SK-N-SH (cell line): ENCODE measurements around the gene KIFAP3. TPM values are rescaled to one million over a fixed set of nuclear protein-coding genes. Genes with fewer than 3 reads are reported as not detected.

ENCODE experiments used
- CTCF ChIA-PET: fragments of 300-600, 350-600 bp; formaldehyde crosslinking; extraction: SDS; loops from one replicate; lab custom pipeline; 2021; lab: Yijun Ruan, JAX
- POLR2A ChIA-PET: fragments of 350-600 bp; sonication (Branson Sonifier 250); formaldehyde crosslinking; extraction: SDS; loops from one replicate; lab custom pipeline; 2020; ENCODE audit warnings: antibody characterized with exemption, inconsistent platforms; lab: Yijun Ruan, JAX
- DNase-seq: peaks from one replicate; pipeline ENCODE4 v3.0.0; 2012
- H2AFZ ChIP-seq: fragments of 200-600 bp; sonication (generic); 2 replicates; pipeline ENCODE4 v1.8.1; 2016; ENCODE audit warnings: antibody characterized with exemption, mild to moderate bottlenecking, low read depth
- H3F3A ChIP-seq: fragments of 200-600 bp; sonication (generic); replicated peaks from 2 replicates; pipeline ENCODE3; 2016; ENCODE audit warnings: antibody characterized with exemption, mild to moderate bottlenecking; ENCODE audit not compliant: insufficient read depth
- H3K27ac ChIP-seq, 2 experiments: fragments of 200-500 bp in 1 of 2; fragments of 200-600 bp in 1 of 2; sonication (Bioruptor generic) in 1 of 2; sonication (generic), shearing (Covaris generic) in 1 of 2; 2 replicates each; pipeline versions ENCODE4 v1.5.1 to v1.6.1; 2014 to 2016; ENCODE audit warnings: low read depth in 2 of 2, inconsistent platforms in 1 of 2, low read length in 1 of 2, mild to moderate bottlenecking in 1 of 2, mixed read lengths in 1 of 2
- H3K27me3 ChIP-seq: fragments of 200-600 bp; sonication (generic), shearing (Covaris generic); 2 replicates; pipeline ENCODE4 v1.6.1; 2016; ENCODE audit warnings: mixed run types; ENCODE audit not compliant: insufficient read depth
- H3K36me3 ChIP-seq, 2 experiments: fragments of 200-500 bp in 1 of 2; fragments of 200-600 bp in 1 of 2; sonication (Bioruptor generic) in 1 of 2; sonication (generic) in 1 of 2; replicated peaks in 1 of 2; 2 replicates each; pipeline versions ENCODE3 to v1.5.1; 2014 to 2016; ENCODE audit warnings: low read length in 1 of 2, mild to moderate bottlenecking in 1 of 2; ENCODE audit not compliant: insufficient read depth in 2 of 2, control insufficient read depth in 1 of 2
- H3K4me1 ChIP-seq, 2 experiments: fragments of 200-500 bp in 1 of 2; fragments of 200-600 bp in 1 of 2; sonication (Bioruptor generic) in 1 of 2; sonication (generic), shearing (Covaris generic) in 1 of 2; 2 replicates each; pipeline versions ENCODE4 v1.5.1 to v1.6.1; 2014 to 2016; ENCODE audit warnings: low read depth in 1 of 2, low read length in 1 of 2, mixed run types in 1 of 2; ENCODE audit not compliant: insufficient read depth in 2 of 2, control insufficient read depth in 1 of 2
- H3K4me2 ChIP-seq: fragments of 200-600 bp; sonication (generic), shearing (Covaris generic); 2 replicates; pipeline ENCODE4 v1.6.1; 2017; ENCODE audit warnings: mixed run types
- H3K4me3 ChIP-seq, 2 experiments: fragments of 200-500 bp in 1 of 2; fragments of 200-600 bp in 1 of 2; sonication (Bioruptor generic) in 1 of 2; sonication (generic), shearing (Covaris generic) in 1 of 2; 2 replicates each; pipeline versions ENCODE4 v1.5.1 to v1.8.1; 2014 to 2016; ENCODE audit warnings: low read depth in 2 of 2, inconsistent platforms in 1 of 2, low read length in 1 of 2, mild to moderate bottlenecking in 1 of 2, mixed read lengths in 1 of 2, moderate library complexity in 1 of 2
- H3K79me2 ChIP-seq: fragments of 200-600 bp; sonication (generic); 2 replicates; pipeline ENCODE4 v1.8.1; 2017; ENCODE audit warnings: mild to moderate bottlenecking; ENCODE audit not compliant: insufficient read depth
- H3K9ac ChIP-seq: fragments of 200-600 bp; sonication (generic); 2 replicates; pipeline ENCODE4 v1.6.1; 2017; ENCODE audit warnings: mixed run types
- H3K9me2 ChIP-seq: fragments of 200-600 bp; sonication (generic); 2 replicates; pipeline ENCODE4 v1.6.1; 2017; ENCODE audit warnings: mixed run types
- H3K9me3 ChIP-seq: fragments of 200-600 bp; sonication (generic); 2 replicates; pipeline ENCODE4 v1.6.1; 2017; ENCODE audit warnings: mixed run types, mild to moderate bottlenecking, moderate library complexity
- H4K20me1 ChIP-seq: fragments of 200-600 bp; sonication (generic); 2 replicates; pipeline ENCODE4 v1.6.1; 2017; ENCODE audit warnings: mild to moderate bottlenecking, mixed run types; ENCODE audit not compliant: insufficient read depth
- ELF1 ChIP-seq: IDR thresholded peaks from 2 replicates; pipeline ENCODE4 v1.4.0; 2012
- EP300 ChIP-seq, 2 experiments: IDR thresholded peaks; 2 replicates each; pipeline versions ENCODE4 v1.4.0 to v1.6.1; 2012; ENCODE audit warnings: borderline replicate concordance in 1 of 2, low read depth in 1 of 2, low read length in 1 of 2
- FOSL2 ChIP-seq: IDR thresholded peaks from 2 replicates; pipeline ENCODE4 v1.4.0; 2012; ENCODE audit warnings: low read depth, mild to moderate bottlenecking, moderate library complexity, borderline replicate concordance
- JUND ChIP-seq: IDR thresholded peaks from 2 replicates; pipeline ENCODE4 v1.4.0; 2012
- MEF2A ChIP-seq: IDR thresholded peaks from 2 replicates; pipeline ENCODE4 v1.4.0; 2012; ENCODE audit warnings: low read depth, borderline replicate concordance
- NFIC ChIP-seq: IDR thresholded peaks from 2 replicates; pipeline ENCODE4 v1.4.0; 2012; ENCODE audit warnings: borderline replicate concordance
- RCOR1 ChIP-seq: fragments of 150-350 bp; IDR thresholded peaks from 2 replicates; pipeline ENCODE4 v1.6.1; 2017; ENCODE audit warnings: antibody characterized with exemption, low read length
- TCF12 ChIP-seq: IDR thresholded peaks from 2 replicates; pipeline ENCODE4 v1.4.0; 2012
- TEAD4 ChIP-seq: IDR thresholded peaks from 2 replicates; pipeline ENCODE4 v1.4.0; 2012; ENCODE audit warnings: mild to moderate bottlenecking, borderline replicate concordance; ENCODE audit not compliant: insufficient read depth
- YY1 ChIP-seq: IDR thresholded peaks from 2 replicates; pipeline ENCODE4 v1.4.0; 2012; ENCODE audit warnings: low read depth, mild to moderate bottlenecking
- WGBS: methylation state at CpG from one replicate; pipeline ENCODE4 v1.1.6; 2017; ENCODE audit warnings: low lambda C conversion rate; 5-methylcytosine and 5-hydroxymethylcytosine counted together
- polyA plus RNA-seq, 3 experiments: library from polyadenylated mRNA; depleted of rRNA; stranded (reverse); fragments of >200 nt; gene quantifications; 2 replicates each; pipeline ENCODE4 v1.2.3, GENCODE V29; 2012
- TF ChIP-seq, protein P1 (sequence below): fragments of 150-350 bp; IDR thresholded peaks from 2 replicates; pipeline ENCODE4 v1.6.1; 2017; ENCODE audit warnings: antibody characterized with exemption, low read length, low read depth, borderline replicate concordance
- TF ChIP-seq, protein P2 (sequence below): IDR thresholded peaks from 2 replicates; pipeline ENCODE4 v1.4.0; 2012; ENCODE audit warnings: low read depth, borderline replicate concordance
- TF ChIP-seq, protein P3 (sequence below): IDR thresholded peaks from 2 replicates; pipeline ENCODE4 v1.6.1; 2012; ENCODE audit warnings: mild to moderate bottlenecking, low read depth, low read length, moderate library complexity
- TF ChIP-seq, protein P4 (sequence below): IDR thresholded peaks from 2 replicates; pipeline ENCODE4 v1.4.0; 2012; ENCODE audit warnings: low read depth
- TF ChIP-seq, protein P5 (sequence below): IDR thresholded peaks from 2 replicates; pipeline ENCODE4; 2012

Gene KIFAP3
- polyA plus RNA-seq, 1 of the 3 experiments (the other 2 are of a cell fraction) = 10.7 TPM

DNA sequence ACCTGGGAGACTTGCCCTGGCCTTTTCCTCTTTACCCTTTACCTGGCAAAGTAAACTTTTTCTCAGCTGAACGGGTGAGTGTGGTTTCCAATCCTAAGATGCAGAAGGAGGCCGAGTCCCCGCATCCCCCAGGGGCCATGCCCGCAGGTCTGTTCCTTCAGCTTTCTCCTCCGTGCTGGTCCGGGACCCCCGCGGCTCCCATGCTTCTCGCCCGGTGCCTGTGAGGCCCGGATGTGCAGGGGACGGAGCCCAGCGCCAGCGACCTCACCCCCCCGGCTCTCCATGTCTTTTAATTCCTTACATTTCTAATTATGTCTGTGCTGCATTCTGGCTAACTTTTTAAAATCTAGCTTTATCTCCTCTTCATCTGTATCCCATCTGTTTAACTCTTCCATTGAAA is 159.3 kb downstream of the KIFAP3 start:
- TF ChIP-seq YY1 (no peak), RCOR1 (no peak), MEF2A (no peak), ELF1 (no peak)
- TF ChIP-seq, protein P1, sequence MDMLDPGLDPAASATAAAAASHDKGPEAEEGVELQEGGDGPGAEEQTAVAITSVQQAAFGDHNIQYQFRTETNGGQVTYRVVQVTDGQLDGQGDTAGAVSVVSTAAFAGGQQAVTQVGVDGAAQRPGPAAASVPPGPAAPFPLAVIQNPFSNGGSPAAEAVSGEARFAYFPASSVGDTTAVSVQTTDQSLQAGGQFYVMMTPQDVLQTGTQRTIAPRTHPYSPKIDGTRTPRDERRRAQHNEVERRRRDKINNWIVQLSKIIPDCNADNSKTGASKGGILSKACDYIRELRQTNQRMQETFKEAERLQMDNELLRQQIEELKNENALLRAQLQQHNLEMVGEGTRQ = no peak
- TF ChIP-seq, all 33 proteins: peak for 0
- H3K36me3 ChIP-seq = no peaks in the 10 kb centered on the region
- H3K27ac ChIP-seq = peak overlapping the region in 1 of 2 experiments; percentile 76; a peak in 3 of 4 replicates
- ChIA-PET POLR2A (no interaction called here), CTCF (interaction anchor here (0.8 to 1.3 kb wide), 3 partner anchors 14 to 364 kb away, joined by 3 to 5 read pairs (median 4); no protein-coding TSS in a partner anchor)
- no peaks in the 10 kb centered on the region for H3K9me2 ChIP-seq
- no peaks in the 10 kb centered on the region for H3K79me2 ChIP-seq
- peaks cover 0 to 11% of the 10 kb centered on the region in 2 experiments; a peak in 3 of 4 replicates for H3K4me1 ChIP-seq
- no peaks in the 10 kb centered on the region for H4K20me1 ChIP-seq
- 85% methylated on average over 15 of the region's 15 CpGs for WGBS
- peaks cover 11% of the 10 kb centered on the region for H3F3A ChIP-seq
- H3K4me3 ChIP-seq = no peak overlapping the region
- H3K9me3 ChIP-seq = no peaks in the 10 kb centered on the region
- H3K27me3 ChIP-seq = no peaks in the 10 kb centered on the region
- H2AFZ ChIP-seq = no peak overlapping the region
- DNase-seq = no peak
- no peak overlapping the region for H3K9ac ChIP-seq
- H3K4me2 ChIP-seq = peak overlapping the region; percentile 61

DNA sequence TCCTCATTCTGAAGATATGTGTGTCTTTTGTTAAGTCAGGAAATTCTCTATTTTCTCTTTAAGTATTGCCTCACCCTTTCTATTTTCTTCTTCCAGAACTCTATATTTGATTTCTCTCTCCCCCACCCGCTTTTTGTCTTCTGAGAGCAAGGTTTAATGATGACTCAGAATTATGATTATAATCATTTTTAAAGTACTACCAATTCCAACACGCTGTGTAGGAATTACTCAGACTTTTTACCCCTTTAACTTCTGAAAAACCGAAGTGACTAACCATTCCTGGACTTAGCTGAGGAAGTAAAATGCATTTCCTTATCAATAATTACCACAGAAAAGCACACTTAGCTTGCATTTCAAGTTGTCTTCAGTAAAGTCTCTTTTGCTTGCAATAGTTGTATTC is 160.0 kb downstream of the KIFAP3 start:
- H3K27me3 ChIP-seq = no peaks in the 10 kb centered on the region
- no peak overlapping the region for H3K4me3 ChIP-seq
- peak overlapping the region; percentile 61 for H3K4me2 ChIP-seq
- TF ChIP-seq TEAD4 (0 out of 2 replicates have a peak, but pooled peaks have one; percentile 25), TCF12 (peak; percentile 64), RCOR1 (no peak), MEF2A (peak; percentile 20; the same call in 1 of the 2 replicates), JUND (peak; percentile 74), EP300 (IDR thresholded peaks at IDR 0.05; ENCODE audit: borderline replicate concordance in 1 of 2, low read depth in 1 of 2, low read length in 1 of 2) (peak in 1 of 2 experiments; percentile 58; a peak in 1 of 4 replicates), FOSL2 (peak; percentile 71), NFIC (0 out of 2 replicates have a peak, but pooled peaks have one; percentile 31)
- TF ChIP-seq, protein P2, sequence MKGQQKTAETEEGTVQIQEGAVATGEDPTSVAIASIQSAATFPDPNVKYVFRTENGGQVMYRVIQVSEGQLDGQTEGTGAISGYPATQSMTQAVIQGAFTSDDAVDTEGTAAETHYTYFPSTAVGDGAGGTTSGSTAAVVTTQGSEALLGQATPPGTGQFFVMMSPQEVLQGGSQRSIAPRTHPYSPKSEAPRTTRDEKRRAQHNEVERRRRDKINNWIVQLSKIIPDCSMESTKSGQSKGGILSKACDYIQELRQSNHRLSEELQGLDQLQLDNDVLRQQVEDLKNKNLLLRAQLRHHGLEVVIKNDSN = no peak
- TF ChIP-seq, protein P3, sequence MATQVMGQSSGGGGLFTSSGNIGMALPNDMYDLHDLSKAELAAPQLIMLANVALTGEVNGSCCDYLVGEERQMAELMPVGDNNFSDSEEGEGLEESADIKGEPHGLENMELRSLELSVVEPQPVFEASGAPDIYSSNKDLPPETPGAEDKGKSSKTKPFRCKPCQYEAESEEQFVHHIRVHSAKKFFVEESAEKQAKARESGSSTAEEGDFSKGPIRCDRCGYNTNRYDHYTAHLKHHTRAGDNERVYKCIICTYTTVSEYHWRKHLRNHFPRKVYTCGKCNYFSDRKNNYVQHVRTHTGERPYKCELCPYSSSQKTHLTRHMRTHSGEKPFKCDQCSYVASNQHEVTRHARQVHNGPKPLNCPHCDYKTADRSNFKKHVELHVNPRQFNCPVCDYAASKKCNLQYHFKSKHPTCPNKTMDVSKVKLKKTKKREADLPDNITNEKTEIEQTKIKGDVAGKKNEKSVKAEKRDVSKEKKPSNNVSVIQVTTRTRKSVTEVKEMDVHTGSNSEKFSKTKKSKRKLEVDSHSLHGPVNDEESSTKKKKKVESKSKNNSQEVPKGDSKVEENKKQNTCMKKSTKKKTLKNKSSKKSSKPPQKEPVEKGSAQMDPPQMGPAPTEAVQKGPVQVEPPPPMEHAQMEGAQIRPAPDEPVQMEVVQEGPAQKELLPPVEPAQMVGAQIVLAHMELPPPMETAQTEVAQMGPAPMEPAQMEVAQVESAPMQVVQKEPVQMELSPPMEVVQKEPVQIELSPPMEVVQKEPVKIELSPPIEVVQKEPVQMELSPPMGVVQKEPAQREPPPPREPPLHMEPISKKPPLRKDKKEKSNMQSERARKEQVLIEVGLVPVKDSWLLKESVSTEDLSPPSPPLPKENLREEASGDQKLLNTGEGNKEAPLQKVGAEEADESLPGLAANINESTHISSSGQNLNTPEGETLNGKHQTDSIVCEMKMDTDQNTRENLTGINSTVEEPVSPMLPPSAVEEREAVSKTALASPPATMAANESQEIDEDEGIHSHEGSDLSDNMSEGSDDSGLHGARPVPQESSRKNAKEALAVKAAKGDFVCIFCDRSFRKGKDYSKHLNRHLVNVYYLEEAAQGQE = no peak
- TF ChIP-seq, protein P4, sequence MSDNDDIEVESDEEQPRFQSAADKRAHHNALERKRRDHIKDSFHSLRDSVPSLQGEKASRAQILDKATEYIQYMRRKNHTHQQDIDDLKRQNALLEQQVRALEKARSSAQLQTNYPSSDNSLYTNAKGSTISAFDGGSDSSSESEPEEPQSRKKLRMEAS = peak; percentile 53; the same call in 1 of the 2 replicates
- TF ChIP-seq, protein P5, sequence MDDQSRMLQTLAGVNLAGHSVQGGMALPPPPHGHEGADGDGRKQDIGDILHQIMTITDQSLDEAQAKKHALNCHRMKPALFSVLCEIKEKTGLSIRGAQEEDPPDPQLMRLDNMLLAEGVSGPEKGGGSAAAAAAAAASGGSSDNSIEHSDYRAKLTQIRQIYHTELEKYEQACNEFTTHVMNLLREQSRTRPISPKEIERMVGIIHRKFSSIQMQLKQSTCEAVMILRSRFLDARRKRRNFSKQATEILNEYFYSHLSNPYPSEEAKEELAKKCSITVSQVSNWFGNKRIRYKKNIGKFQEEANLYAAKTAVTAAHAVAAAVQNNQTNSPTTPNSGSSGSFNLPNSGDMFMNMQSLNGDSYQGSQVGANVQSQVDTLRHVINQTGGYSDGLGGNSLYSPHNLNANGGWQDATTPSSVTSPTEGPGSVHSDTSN = peak; percentile 22; the same call in 1 of the 2 replicates
- 10% methylated on average over 3 of the region's 3 CpGs for WGBS
- H3K79me2 ChIP-seq = no peaks in the 10 kb centered on the region
- no peaks in the 10 kb centered on the region for H3K36me3 ChIP-seq
- H2AFZ ChIP-seq = peak overlapping the region; percentile 29; the same call in 1 of the 2 replicates
- no peaks in the 10 kb centered on the region for H3K9me3 ChIP-seq
- no peaks in the 10 kb centered on the region for H4K20me1 ChIP-seq
- peak overlapping the region; percentile 30; the same call in 1 of the 2 replicates for H3K9ac ChIP-seq
- H3F3A ChIP-seq = peaks cover 11% of the 10 kb centered on the region
- ChIA-PET POLR2A (no interaction called here), CTCF (interaction anchor here (0.8 to 1.3 kb wide), 2 partner anchors 14 to 161 kb away, joined by 3 to 5 read pairs; no protein-coding TSS in a partner anchor)
- H3K4me1 ChIP-seq = peaks cover 0 to 11% of the 10 kb centered on the region in 2 experiments; a peak in 3 of 4 replicates
- H3K9me2 ChIP-seq = no peaks in the 10 kb centered on the region
- H3K27ac ChIP-seq = peak overlapping the region; percentile 47 to 76; a peak in 3 of 4 replicates
- DNase-seq = no peak
